ENCODE measurements around the gene TXNDC11. TPM values are rescaled to one million over a fixed set of nuclear protein-coding genes. Genes with fewer than 3 reads are reported as not detected.
A peak's percentile ranks its signal among the peaks of the same experiment; 100 is the strongest.

The TXNDC11 gene
- total RNA-seq, 1 donor from 2014 or later = 26.7 TPM

DNA sequence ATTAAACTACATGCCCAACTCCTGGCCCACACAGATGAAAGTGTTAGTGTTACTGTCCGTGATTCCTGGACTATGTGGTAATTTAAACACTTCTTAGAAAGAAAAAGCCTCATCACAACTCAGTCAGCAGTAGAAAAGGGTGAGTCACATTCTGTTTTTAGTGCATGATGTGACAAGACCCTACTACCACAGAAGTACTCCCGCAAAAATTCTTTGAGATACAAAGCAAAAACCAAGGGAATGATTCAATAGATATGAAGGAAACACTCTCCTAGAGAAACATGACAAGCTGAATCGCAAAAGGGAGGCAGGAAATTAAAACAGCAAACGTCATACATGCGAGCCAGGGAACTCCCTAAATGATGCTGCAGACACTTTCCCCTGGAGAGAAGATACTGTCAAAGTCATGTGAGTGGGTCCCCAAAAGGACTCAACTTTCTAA lies 60.0 kb downstream of the TXNDC11 start:
- DNase-seq (ENCODE audit: extremely low spot score, unreplicated experiment) = no peak
- no peak for TF ChIP-seq CTCF (conservative IDR thresholded peaks at IDR 0.05)
- Mint-ChIP-seq H3K4me3 (no peak overlapping the region), H3K36me3 (peaks cover 18% of the 10 kb centered on the region), H3K9me3 (no peaks in the 10 kb centered on the region), H3K27ac (no peak overlapping the region), H3K27me3 (no peaks in the 10 kb centered on the region), H3K4me1 (ENCODE audit: unreplicated experiment) (peaks cover 2% of the 10 kb centered on the region)

DNA sequence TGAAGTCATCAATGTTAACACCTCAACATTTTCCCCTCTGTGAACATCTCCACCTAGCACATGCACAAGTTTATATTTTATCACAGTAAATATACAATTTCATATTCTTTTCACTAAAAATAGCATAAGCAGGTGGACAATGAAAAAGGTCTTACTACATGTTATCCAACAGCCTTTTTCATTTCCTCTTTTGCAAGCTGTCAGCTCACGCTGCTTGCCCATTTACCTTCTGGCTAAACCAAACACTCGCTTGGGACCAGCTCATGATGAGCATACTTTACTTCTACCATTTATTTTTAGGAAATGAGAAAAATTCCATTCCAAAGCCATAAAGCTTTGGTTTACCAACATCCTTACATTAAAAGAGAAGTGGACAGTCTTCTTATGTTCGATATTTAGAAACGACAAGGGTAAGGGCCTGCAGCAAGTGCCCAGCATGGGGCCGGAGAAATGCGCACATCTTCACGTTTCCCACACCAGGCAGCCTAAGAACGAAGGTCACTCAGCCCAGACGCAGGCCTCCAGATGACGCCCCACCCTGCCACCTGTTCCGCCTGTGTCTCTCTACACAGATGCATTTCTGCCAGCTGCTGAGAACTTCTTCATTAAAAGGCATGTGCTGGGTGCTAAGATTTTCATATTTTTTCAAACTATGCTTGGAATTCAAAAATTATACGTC lies 60.5 kb downstream of the TXNDC11 start:
- Mint-ChIP-seq H3K27ac (no peak overlapping the region), H3K27me3 (no peaks in the 10 kb centered on the region), H3K9me3 (no peaks in the 10 kb centered on the region), H3K36me3 (peaks cover 16% of the 10 kb centered on the region), H3K4me3 (no peak overlapping the region), H3K4me1 (ENCODE audit: unreplicated experiment) (no peaks in the 10 kb centered on the region)
- no peak for TF ChIP-seq CTCF (conservative IDR thresholded peaks at IDR 0.05)
- DNase-seq (ENCODE audit: extremely low spot score, unreplicated experiment) = no peak

GRCh38 chr16:11681556-11681955 lies 61.1 kb downstream of the TXNDC11 start:
- TF ChIP-seq CTCF (conservative IDR thresholded peaks at IDR 0.05) = no peak
- no peaks in the 10 kb centered on the region for H3K9me3 Mint-ChIP-seq
- H3K36me3 Mint-ChIP-seq = peaks cover 16% of the 10 kb centered on the region
- no peaks in the 10 kb centered on the region for H3K27me3 Mint-ChIP-seq
- H3K27ac Mint-ChIP-seq = peak overlapping the region; percentile 46
- no peak overlapping the region for H3K4me3 Mint-ChIP-seq
- DNase-seq (ENCODE audit: extremely low spot score, unreplicated experiment) = no peak
- H3K4me1 Mint-ChIP-seq (ENCODE audit: unreplicated experiment) = peaks cover 5% of the 10 kb centered on the region

- DNase-seq (ENCODE audit: extremely low spot score, unreplicated experiment) = no peak
- Mint-ChIP-seq H3K4me1 (ENCODE audit: unreplicated experiment) (peaks cover 9% of the 10 kb centered on the region), H3K9me3 (no peaks in the 10 kb centered on the region), H3K27me3 (no peaks in the 10 kb centered on the region), H3K4me3 (no peak overlapping the region), H3K27ac (peak overlapping the region; percentile 18), H3K36me3 (peaks cover 18% of the 10 kb centered on the region)
- no peak for TF ChIP-seq CTCF (conservative IDR thresholded peaks at IDR 0.05)
Observed at GRCh38 chr16:11679941-11680911, 62.4 kb downstream of the TXNDC11 start.

- no peaks in the 10 kb centered on the region for H3K27me3 Mint-ChIP-seq
- peaks cover 13% of the 10 kb centered on the region for H3K36me3 Mint-ChIP-seq
- H3K4me3 Mint-ChIP-seq = no peak overlapping the region
- no peak for DNase-seq (ENCODE audit: extremely low spot score, unreplicated experiment)
- no peaks in the 10 kb centered on the region for H3K9me3 Mint-ChIP-seq
- TF ChIP-seq CTCF (conservative IDR thresholded peaks at IDR 0.05) = no peak
- H3K27ac Mint-ChIP-seq = no peak overlapping the region
- H3K4me1 Mint-ChIP-seq (ENCODE audit: unreplicated experiment) = peaks cover 13% of the 10 kb centered on the region
Observed at GRCh38 chr16:11679250-11679649, 63.4 kb downstream of the TXNDC11 start.

All from type B pancreatic cell (in vitro differentiated cells).